Heart left ventricle (tissue), 13 donors: ENCODE data around the gene CENPN.

Experiments
- POLR2A ChIP-seq, 2 donors: fragments of 450-650 bp; IDR thresholded peaks; one replicate each; pipeline ENCODE4 v1.6.1; 2017; ENCODE audit warnings: antibody characterized with exemption in 2 of 2, mild to moderate bottlenecking in 2 of 2, moderate library complexity in 2 of 2
- TF ChIP-seq, protein P1 (sequence below), 12 donors: fragments of 200-600 bp; sonication (generic) in 4 of 12; IDR thresholded peaks; one replicate each; pipeline versions ENCODE4 v1.5.0 to v1.8.0; 2018 to 2022; ENCODE audit warnings: antibody characterized with exemption in 12 of 12, mild to moderate bottlenecking in 5 of 12
- donor health status: ischemic (EF 13 %, LVEDD 7.1; RV severe dilation, severe dysfunction).
- donor health status: DM: no; HTN: yes; CAD: no.
- donor health status: DM: no; HTN: no; CAD: no.
- donor health status: ischemic (EF 25% LVEDD 6.9; RV normal size, moderate dysfunction).
- donor health status: ischemic (EF 25% LVEDD 5.7; RV mildly dilated, moderate dysfunction).
- donor health status: ischemic (EF 35%, LVEDD 5.7; RV mildly dilated, moderate dysfunction).
- donor health status: nonischemic (EF 11% LVEDD 7.7; RV severe dilation, severe dysfunction).
- donor health status: DM: yes; HTN: yes; CAD: no.
- donor health status: PGD.
- donor health status: ischemic (EF 29% LVEDD 5.4; RV normal size, mild dysfunction).
- donor health status: nonischemic (EF 23%, LVEDD 6.1; RV moderate dilation, normal function).

DNA sequence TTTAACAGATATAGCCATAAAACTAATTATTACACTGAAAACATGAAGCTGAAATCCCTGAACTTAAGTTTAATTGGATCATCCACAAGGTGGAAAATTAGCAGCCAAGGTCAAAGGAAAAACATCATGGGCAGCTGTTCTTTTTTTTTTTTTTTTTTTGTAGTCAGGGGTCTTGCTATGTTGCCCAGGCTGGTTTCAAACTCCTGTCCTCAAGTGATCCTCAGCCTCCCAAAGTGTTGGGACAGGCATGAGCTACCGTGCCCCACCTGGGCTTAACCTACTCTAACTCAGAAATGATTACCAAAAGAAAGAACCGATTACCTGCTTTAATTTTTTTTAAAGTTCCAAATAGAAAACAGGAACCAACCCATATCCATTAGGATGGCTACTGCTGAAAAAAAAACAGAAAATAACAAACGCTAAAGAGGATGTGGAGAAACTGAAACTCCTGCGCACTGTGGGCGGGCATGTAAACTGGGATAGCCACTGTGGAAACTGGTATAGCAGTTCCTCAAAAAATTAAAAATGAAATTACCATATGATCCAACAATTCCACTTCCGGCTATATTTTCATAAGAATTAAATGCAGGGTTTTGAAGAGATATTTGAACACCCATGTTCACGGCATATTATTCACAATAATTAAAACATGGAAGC is 8.9 kb upstream of the CENPN start:
- TF ChIP-seq, protein P1, sequence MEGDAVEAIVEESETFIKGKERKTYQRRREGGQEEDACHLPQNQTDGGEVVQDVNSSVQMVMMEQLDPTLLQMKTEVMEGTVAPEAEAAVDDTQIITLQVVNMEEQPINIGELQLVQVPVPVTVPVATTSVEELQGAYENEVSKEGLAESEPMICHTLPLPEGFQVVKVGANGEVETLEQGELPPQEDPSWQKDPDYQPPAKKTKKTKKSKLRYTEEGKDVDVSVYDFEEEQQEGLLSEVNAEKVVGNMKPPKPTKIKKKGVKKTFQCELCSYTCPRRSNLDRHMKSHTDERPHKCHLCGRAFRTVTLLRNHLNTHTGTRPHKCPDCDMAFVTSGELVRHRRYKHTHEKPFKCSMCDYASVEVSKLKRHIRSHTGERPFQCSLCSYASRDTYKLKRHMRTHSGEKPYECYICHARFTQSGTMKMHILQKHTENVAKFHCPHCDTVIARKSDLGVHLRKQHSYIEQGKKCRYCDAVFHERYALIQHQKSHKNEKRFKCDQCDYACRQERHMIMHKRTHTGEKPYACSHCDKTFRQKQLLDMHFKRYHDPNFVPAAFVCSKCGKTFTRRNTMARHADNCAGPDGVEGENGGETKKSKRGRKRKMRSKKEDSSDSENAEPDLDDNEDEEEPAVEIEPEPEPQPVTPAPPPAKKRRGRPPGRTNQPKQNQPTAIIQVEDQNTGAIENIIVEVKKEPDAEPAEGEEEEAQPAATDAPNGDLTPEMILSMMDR (IDR thresholded peaks at IDR 0.05), result no peak
- TF ChIP-seq POLR2A (IDR thresholded peaks at IDR 0.05), result no peak
